ENCODE measurements around the gene ARHGAP44. TPM values are rescaled to one million over a fixed set of nuclear protein-coding genes. Genes with fewer than 3 reads are reported as not detected.

The ARHGAP44 gene
- total RNA-seq, 1 donor: 2.3 TPM

GRCh38 chr17:13027246-13027645 lies 237.9 kb downstream of the ARHGAP44 start:
- no peak for DNase-seq (ENCODE audit: low read depth)
- H3K4me3 ChIP-seq (ENCODE audit: low read depth, low read length): no peak overlapping the region
- no peak for TF ChIP-seq CTCF (IDR thresholded peaks at IDR 0.05; ENCODE audit: insufficient read depth, low read length)

- DNase-seq (ENCODE audit: low read depth): no peak
- no peak for TF ChIP-seq CTCF (IDR thresholded peaks at IDR 0.05; ENCODE audit: insufficient read depth, low read length)
- H3K4me3 ChIP-seq (ENCODE audit: low read depth, low read length): no peak overlapping the region
These were observed 240.0 kb downstream of the ARHGAP44 start for GRCh38 chr17:13029340-13029739.

GRCh38 chr17:13030056-13030455 lies 240.8 kb downstream of the ARHGAP44 start:
- no peak for DNase-seq (ENCODE audit: low read depth)
- TF ChIP-seq CTCF (IDR thresholded peaks at IDR 0.05; ENCODE audit: insufficient read depth, low read length): no peak

GRCh38 chr17:13030459-13031300 lies 241.4 kb downstream of the ARHGAP44 start:
- peak; percentile 89 for DNase-seq (ENCODE audit: low read depth)
- H3K4me3 ChIP-seq (ENCODE audit: low read depth, low read length): peak overlapping the region; percentile 50
- peak; percentile 68 for TF ChIP-seq CTCF (IDR thresholded peaks at IDR 0.05; ENCODE audit: insufficient read depth, low read length)

More at GRCh38 chr17:13030056-13030455, 240.8 kb downstream of the ARHGAP44 start:
- H3K4me3 ChIP-seq (ENCODE audit: low read depth, low read length): no peak overlapping the region

- peak; percentile 79 for TF ChIP-seq CTCF (IDR thresholded peaks at IDR 0.05; ENCODE audit: insufficient read depth, low read length)
- DNase-seq (ENCODE audit: low read depth): peak; percentile 72
- H3K4me3 ChIP-seq (ENCODE audit: low read depth, low read length): peak overlapping the region; percentile 50
These were observed 242.5 kb downstream of the ARHGAP44 start for GRCh38 chr17:13031718-13032350.

- DNase-seq (ENCODE audit: low read depth): no peak
- no peak for TF ChIP-seq CTCF (IDR thresholded peaks at IDR 0.05; ENCODE audit: insufficient read depth, low read length)
- H3K4me3 ChIP-seq (ENCODE audit: low read depth, low read length): no peak overlapping the region
These were observed 246.1 kb downstream of the ARHGAP44 start for GRCh38 chr17:13035420-13035819.
